Neural cell (in vitro differentiated cells): ENCODE data around the gene PLAC9. TPM values are rescaled to one million over a fixed set of nuclear protein-coding genes. Genes with fewer than 3 reads are reported as not detected.

Source experiments
- H2AFZ ChIP-seq: fragments of 200-600, 300-800 bp; sonication (generic), shearing (Covaris generic); 2 replicates; pipeline ENCODE4 v1.6.0; 2014; ENCODE audit warnings: low read depth, mild to moderate bottlenecking, antibody characterized with exemption, low read length, moderate library complexity
- H3F3A ChIP-seq: fragments of 200-600 bp; shearing (Covaris generic); 2 replicates; pipeline ENCODE4 v1.6.1; 2016; ENCODE audit warnings: mild to moderate bottlenecking, moderate library complexity, mixed read lengths, antibody characterized with exemption, low read length; ENCODE audit not compliant: insufficient read depth, poor library complexity, severe bottlenecking
- H3K27ac ChIP-seq: fragments of 200-600, 300-800 bp; sonication (generic), shearing (Covaris generic); 2 replicates; pipeline ENCODE4 v1.5.1; 2014; ENCODE audit warnings: mild to moderate bottlenecking, low read length, moderate library complexity
- H3K27me3 ChIP-seq: fragments of 300-800, 200-600 bp; sonication (generic), shearing (Covaris generic); 2 replicates; pipeline ENCODE4 v1.6.0; 2014; ENCODE audit warnings: mild to moderate bottlenecking, low read depth, low read length, moderate library complexity; ENCODE audit not compliant: insufficient read depth
- H3K36me3 ChIP-seq: fragments of 300-800, 200-600 bp; sonication (generic), shearing (Covaris generic); 2 replicates; pipeline ENCODE4 v1.5.1; 2014; ENCODE audit warnings: mild to moderate bottlenecking, antibody characterized with exemption, low read length, moderate library complexity; ENCODE audit not compliant: insufficient read depth
- H3K4me2 ChIP-seq: fragments of 300-800, 200-600 bp; sonication (generic), shearing (Covaris generic); 2 replicates; pipeline ENCODE4 v1.6.0; 2014; ENCODE audit warnings: mild to moderate bottlenecking, low read length
- H3K4me3 ChIP-seq: fragments of 300-800, 200-600 bp; sonication (generic), shearing (Covaris generic); 2 replicates; pipeline ENCODE4 v1.5.1; 2014; ENCODE audit warnings: mild to moderate bottlenecking, low read length, moderate library complexity
- H3K79me2 ChIP-seq: fragments of 200-600 bp; shearing (Covaris generic); replicated peaks from 2 replicates; pipeline ENCODE4 v1.6.0; 2014; ENCODE audit warnings: mild to moderate bottlenecking, low read length, moderate library complexity; ENCODE audit not compliant: insufficient read depth
- H3K9ac ChIP-seq: fragments of 300-800, 200-600 bp; sonication (generic), shearing (Covaris generic); 2 replicates; pipeline ENCODE4 v1.6.1; 2016; ENCODE audit warnings: mild to moderate bottlenecking, low read length, mixed read lengths
- H3K9me2 ChIP-seq: fragments of 200-600 bp; shearing (Covaris generic); 2 replicates; pipeline ENCODE4 v1.6.1; 2016; ENCODE audit warnings: mild to moderate bottlenecking, low read length, mixed read lengths; ENCODE audit not compliant: insufficient read depth
- H3K9me3 ChIP-seq: fragments of 200-600, 300-800 bp; sonication (generic), shearing (Covaris generic); 2 replicates; pipeline ENCODE4 v1.6.1; 2016; ENCODE audit warnings: mild to moderate bottlenecking, mixed run types, low read length, moderate library complexity, mixed read lengths
- H4K20me1 ChIP-seq: fragments of 200-600 bp; shearing (Covaris generic); 2 replicates; pipeline ENCODE4 v1.6.1; 2016; ENCODE audit warnings: mild to moderate bottlenecking, mixed run types; ENCODE audit not compliant: insufficient read depth
- EP300 ChIP-seq: fragments of 450-650 bp; conservative IDR thresholded peaks from 2 replicates; pipeline ENCODE4 v1.6.1; 2014; ENCODE audit warnings: antibody characterized with exemption, mild to moderate bottlenecking, moderate library complexity; ENCODE audit not compliant: poor library complexity, severe bottlenecking
- EZH2 ChIP-seq: fragments of 200-600, 300-800 bp; shearing (Covaris generic), sonication (generic); IDR thresholded peaks from 2 replicates; pipeline ENCODE4 v1.6.1; 2014; ENCODE audit warnings: antibody characterized with exemption, low read length, borderline replicate concordance, mild to moderate bottlenecking; ENCODE audit not compliant: insufficient read depth, poor library complexity, severe bottlenecking
- MXI1 ChIP-seq: fragments of 450-650 bp; conservative IDR thresholded peaks from 2 replicates; pipeline ENCODE4 v1.6.1; 2014; ENCODE audit warnings: antibody characterized with exemption, mild to moderate bottlenecking; ENCODE audit not compliant: poor library complexity, severe bottlenecking
- POLR2AphosphoS5 ChIP-seq: IDR thresholded peaks from 2 replicates; pipeline ENCODE4 v1.6.1; 2012
- RAD21 ChIP-seq: fragments of 450-650 bp; conservative IDR thresholded peaks from 2 replicates; pipeline ENCODE4 v1.6.1; 2014; ENCODE audit warnings: antibody characterized with exemption, mild to moderate bottlenecking, moderate library complexity
- SMC3 ChIP-seq: fragments of 450-650 bp; conservative IDR thresholded peaks from 2 replicates; pipeline ENCODE4 v1.6.1; 2014; ENCODE audit warnings: antibody characterized with exemption, mild to moderate bottlenecking, moderate library complexity; ENCODE audit not compliant: poor library complexity
- TAF1 ChIP-seq: IDR thresholded peaks from 2 replicates; pipeline ENCODE4 v1.6.1; 2012; ENCODE audit warnings: low read depth
- polyA plus RNA-seq: library from polyadenylated mRNA; depleted of rRNA; stranded (reverse); fragments of >200 nt; gene quantifications from 2 replicates; pipeline ENCODE4 v1.2.3, GENCODE V29; 2014
- TF ChIP-seq, protein P1 (sequence below): fragments of 450-650 bp; IDR thresholded peaks from 2 replicates; pipeline ENCODE4 v1.5.1; 2014; ENCODE audit warnings: antibody characterized with exemption, mild to moderate bottlenecking, moderate library complexity; ENCODE audit not compliant: poor library complexity, severe bottlenecking
- TF ChIP-seq, protein P2 (sequence below): IDR thresholded peaks from 2 replicates; pipeline ENCODE4 v1.6.1; 2012; ENCODE audit warnings: borderline replicate concordance

Gene PLAC9
- polyA plus RNA-seq, 1 donor from 2014 or later: not detected

DNA sequence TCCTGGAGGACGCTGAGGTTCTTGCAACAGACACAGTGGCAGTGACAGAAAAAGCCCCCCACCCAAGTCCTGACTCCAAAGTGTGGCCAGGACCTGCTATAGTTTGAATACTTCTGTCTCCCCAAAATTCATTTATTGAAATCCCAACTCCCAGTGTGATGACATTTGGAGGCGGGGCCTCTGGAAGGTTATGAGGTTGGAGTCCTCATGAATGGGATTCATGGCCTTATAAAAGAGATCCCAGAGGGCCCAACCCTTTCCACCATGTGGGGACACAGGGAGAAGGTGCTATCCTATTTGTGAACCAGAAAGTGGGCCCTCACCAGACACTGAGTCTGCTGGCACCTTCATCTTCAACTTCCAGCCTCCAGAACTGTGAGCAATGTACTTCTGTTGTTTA, 54.5 kb downstream of the PLAC9 start:
- Histone ChIP-seq H3F3A (no peaks in the 10 kb centered on the region), H3K27ac (no peak overlapping the region), H3K4me3 (no peak overlapping the region), H4K20me1 (no peaks in the 10 kb centered on the region), H3K27me3 (no peaks in the 10 kb centered on the region), H3K36me3 (no peaks in the 10 kb centered on the region), H3K9me3 (no peaks in the 10 kb centered on the region), H3K9ac (no peak overlapping the region), H3K4me2 (no peak overlapping the region), H3K9me2 (no peaks in the 10 kb centered on the region), H3K79me2 (no peaks in the 10 kb centered on the region), H2AFZ (no peak overlapping the region)
- TF ChIP-seq EZH2 (no peak), TAF1 (no peak), SMC3 (no peak), RAD21 (no peak), POLR2AphosphoS5 (no peak), MXI1 (no peak), EP300 (no peak)
- TF ChIP-seq, protein P1, sequence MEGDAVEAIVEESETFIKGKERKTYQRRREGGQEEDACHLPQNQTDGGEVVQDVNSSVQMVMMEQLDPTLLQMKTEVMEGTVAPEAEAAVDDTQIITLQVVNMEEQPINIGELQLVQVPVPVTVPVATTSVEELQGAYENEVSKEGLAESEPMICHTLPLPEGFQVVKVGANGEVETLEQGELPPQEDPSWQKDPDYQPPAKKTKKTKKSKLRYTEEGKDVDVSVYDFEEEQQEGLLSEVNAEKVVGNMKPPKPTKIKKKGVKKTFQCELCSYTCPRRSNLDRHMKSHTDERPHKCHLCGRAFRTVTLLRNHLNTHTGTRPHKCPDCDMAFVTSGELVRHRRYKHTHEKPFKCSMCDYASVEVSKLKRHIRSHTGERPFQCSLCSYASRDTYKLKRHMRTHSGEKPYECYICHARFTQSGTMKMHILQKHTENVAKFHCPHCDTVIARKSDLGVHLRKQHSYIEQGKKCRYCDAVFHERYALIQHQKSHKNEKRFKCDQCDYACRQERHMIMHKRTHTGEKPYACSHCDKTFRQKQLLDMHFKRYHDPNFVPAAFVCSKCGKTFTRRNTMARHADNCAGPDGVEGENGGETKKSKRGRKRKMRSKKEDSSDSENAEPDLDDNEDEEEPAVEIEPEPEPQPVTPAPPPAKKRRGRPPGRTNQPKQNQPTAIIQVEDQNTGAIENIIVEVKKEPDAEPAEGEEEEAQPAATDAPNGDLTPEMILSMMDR: no peak
- TF ChIP-seq, protein P2, sequence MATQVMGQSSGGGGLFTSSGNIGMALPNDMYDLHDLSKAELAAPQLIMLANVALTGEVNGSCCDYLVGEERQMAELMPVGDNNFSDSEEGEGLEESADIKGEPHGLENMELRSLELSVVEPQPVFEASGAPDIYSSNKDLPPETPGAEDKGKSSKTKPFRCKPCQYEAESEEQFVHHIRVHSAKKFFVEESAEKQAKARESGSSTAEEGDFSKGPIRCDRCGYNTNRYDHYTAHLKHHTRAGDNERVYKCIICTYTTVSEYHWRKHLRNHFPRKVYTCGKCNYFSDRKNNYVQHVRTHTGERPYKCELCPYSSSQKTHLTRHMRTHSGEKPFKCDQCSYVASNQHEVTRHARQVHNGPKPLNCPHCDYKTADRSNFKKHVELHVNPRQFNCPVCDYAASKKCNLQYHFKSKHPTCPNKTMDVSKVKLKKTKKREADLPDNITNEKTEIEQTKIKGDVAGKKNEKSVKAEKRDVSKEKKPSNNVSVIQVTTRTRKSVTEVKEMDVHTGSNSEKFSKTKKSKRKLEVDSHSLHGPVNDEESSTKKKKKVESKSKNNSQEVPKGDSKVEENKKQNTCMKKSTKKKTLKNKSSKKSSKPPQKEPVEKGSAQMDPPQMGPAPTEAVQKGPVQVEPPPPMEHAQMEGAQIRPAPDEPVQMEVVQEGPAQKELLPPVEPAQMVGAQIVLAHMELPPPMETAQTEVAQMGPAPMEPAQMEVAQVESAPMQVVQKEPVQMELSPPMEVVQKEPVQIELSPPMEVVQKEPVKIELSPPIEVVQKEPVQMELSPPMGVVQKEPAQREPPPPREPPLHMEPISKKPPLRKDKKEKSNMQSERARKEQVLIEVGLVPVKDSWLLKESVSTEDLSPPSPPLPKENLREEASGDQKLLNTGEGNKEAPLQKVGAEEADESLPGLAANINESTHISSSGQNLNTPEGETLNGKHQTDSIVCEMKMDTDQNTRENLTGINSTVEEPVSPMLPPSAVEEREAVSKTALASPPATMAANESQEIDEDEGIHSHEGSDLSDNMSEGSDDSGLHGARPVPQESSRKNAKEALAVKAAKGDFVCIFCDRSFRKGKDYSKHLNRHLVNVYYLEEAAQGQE: no peak

DNA sequence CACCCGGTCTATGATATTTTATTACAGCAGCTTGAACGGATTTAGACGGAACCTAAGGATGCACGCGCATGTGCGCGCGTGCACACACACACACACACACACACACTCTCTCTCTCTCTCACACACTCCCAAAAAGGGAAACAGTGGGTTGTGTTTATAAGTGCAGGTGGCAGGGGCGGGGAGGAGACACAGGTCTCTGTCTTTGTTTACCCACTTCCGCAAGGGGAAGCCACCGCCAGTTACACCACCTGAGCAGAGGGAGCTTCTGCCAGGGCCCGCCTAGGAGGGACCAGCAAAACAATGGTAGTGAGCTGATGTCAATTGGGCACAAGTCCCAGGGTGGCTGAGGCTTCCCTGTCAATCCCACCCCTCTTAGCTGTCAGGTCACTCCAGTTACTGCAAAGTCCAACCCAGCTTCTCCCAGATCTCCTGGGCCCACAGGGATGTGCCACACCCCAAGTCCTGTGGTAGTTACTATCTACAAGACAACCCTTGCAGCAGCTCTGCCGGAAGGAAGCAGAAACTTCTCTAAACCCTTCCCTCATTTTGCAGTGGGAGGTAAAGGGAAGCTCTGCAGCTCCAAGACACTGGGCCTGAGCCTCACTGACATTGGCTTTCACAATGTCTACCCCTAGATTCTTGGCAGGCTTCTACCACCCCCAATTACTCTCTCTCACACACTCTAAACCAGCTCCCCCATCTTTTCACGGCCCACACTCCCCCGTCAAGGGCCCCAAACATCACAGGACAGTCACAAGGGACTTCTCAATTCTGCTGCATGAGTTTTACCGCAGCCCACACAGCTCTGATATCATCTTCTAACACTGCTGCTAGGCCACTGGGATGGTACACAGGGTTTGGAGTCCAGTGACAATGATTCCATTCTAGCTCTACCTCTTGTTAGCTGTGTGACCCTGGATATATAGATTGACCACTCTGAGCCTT, 55.2 kb downstream of the PLAC9 start:
- Histone ChIP-seq H3K27ac (no peak overlapping the region), H3K4me2 (no peak overlapping the region), H3K79me2 (no peaks in the 10 kb centered on the region), H3K9ac (no peak overlapping the region), H3K9me2 (no peaks in the 10 kb centered on the region), H4K20me1 (no peaks in the 10 kb centered on the region), H3K27me3 (no peaks in the 10 kb centered on the region), H3F3A (no peaks in the 10 kb centered on the region), H3K4me3 (no peak overlapping the region), H3K9me3 (no peaks in the 10 kb centered on the region), H3K36me3 (no peaks in the 10 kb centered on the region), H2AFZ (no peak overlapping the region)
- TF ChIP-seq MXI1 (no peak), EP300 (no peak), RAD21 (no peak)
